Measurements from ENCODE around the gene ZNF138.

The ZNF138 gene

GRCh38 chr7:64878684-64879083 is 84.5 kb downstream of the ZNF138 start:
- TF ChIP-seq GATA3 (IDR thresholded peaks at IDR 0.05; ENCODE audit: low read depth, low read length) (no peak), GATA2 (IDR thresholded peaks at IDR 0.05; ENCODE audit: low read depth, low read length) (no peak)

GRCh38 chr7:64879086-64879730 is 85.0 kb downstream of the ZNF138 start:
- TF ChIP-seq GATA3 (IDR thresholded peaks at IDR 0.05; ENCODE audit: low read depth, low read length) (no peak), GATA2 (IDR thresholded peaks at IDR 0.05; ENCODE audit: low read depth, low read length) (no peak)

DNA sequence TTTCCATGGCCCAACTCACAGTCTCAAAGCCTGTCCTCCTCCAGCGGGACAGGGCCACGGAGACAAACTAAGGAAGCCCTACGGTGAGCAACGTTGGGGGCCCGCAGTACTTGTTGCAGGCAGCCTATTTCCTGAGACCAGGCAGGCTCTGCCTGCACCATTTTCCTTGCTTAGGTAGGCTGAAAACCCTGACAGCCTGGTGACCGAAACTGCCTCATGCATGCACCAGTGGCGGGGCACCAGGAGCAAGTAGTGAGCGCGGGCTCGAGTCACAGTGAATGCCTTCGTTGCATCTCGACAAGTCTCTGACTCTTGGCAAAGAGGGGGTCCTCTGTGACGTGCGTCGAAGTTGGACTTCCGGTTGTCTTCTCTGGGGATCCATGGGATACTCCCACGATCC is 85.6 kb downstream of the ZNF138 start:
- TF ChIP-seq GATA3 (IDR thresholded peaks at IDR 0.05; ENCODE audit: low read depth, low read length) = no peak
- no peak for TF ChIP-seq GATA2 (IDR thresholded peaks at IDR 0.05; ENCODE audit: low read depth, low read length)

- TF ChIP-seq GATA2 (IDR thresholded peaks at IDR 0.05; ENCODE audit: low read depth, low read length) = no peak
- no peak for TF ChIP-seq GATA3 (IDR thresholded peaks at IDR 0.05; ENCODE audit: low read depth, low read length)
Observed at GRCh38 chr7:64880322-64881297, 86.4 kb downstream of the ZNF138 start.

- no peak for TF ChIP-seq GATA3 (IDR thresholded peaks at IDR 0.05; ENCODE audit: low read depth, low read length)
- no peak for TF ChIP-seq GATA2 (IDR thresholded peaks at IDR 0.05; ENCODE audit: low read depth, low read length)
Observed at GRCh38 chr7:64881461-64882287, 87.4 kb downstream of the ZNF138 start.

- TF ChIP-seq GATA3 (IDR thresholded peaks at IDR 0.05; ENCODE audit: low read depth, low read length) = no peak
- TF ChIP-seq GATA2 (IDR thresholded peaks at IDR 0.05; ENCODE audit: low read depth, low read length) = no peak
Observed at GRCh38 chr7:64882341-64883112, 88.3 kb downstream of the ZNF138 start.
